Esophagus squamous epithelium (tissue), 4 donors: Measurements from ENCODE around the gene KIR2DL3.
"Not testable (repeated sequence)": the region's sequence is repeated elsewhere in the genome, so short reads cannot be mapped to it uniquely, and the experiment has no call there.

ENCODE experiments used
- CTCF ChIP-seq, 6 experiments: fragments of 450-650 bp in 4 of 6; fragments of 200-600 bp in 2 of 6; sonication (generic) in 2 of 6; IDR thresholded peaks; one replicate each; pipeline ENCODE4 v1.5.1; 2016 to 2019; ENCODE audit warnings: antibody characterized with exemption in 6 of 6, mild to moderate bottlenecking in 4 of 6, moderate library complexity in 4 of 6
- POLR2A ChIP-seq, 4 donors: fragments of 450-650 bp; IDR thresholded peaks; one replicate each; pipeline ENCODE4 v1.6.1; 2017; ENCODE audit warnings: antibody characterized with exemption in 4 of 4, mild to moderate bottlenecking in 4 of 4, moderate library complexity in 3 of 4

GRCh38 chr19:54775830-54776229, 37.5 kb downstream of the KIR2DL3 start:
- not testable (repeated sequence) for TF ChIP-seq CTCF, POLR2A (IDR thresholded peaks at IDR 0.05)
